ENCODE measurements around the gene IRX4.

Gene IRX4

GRCh38 chr5:1879292-1880263, 3.1 kb downstream of the IRX4 start:
- no peak overlapping the region for H3K4me3 ChIP-seq (ENCODE audit: low read depth, low read length)
- TF ChIP-seq, protein P1, sequence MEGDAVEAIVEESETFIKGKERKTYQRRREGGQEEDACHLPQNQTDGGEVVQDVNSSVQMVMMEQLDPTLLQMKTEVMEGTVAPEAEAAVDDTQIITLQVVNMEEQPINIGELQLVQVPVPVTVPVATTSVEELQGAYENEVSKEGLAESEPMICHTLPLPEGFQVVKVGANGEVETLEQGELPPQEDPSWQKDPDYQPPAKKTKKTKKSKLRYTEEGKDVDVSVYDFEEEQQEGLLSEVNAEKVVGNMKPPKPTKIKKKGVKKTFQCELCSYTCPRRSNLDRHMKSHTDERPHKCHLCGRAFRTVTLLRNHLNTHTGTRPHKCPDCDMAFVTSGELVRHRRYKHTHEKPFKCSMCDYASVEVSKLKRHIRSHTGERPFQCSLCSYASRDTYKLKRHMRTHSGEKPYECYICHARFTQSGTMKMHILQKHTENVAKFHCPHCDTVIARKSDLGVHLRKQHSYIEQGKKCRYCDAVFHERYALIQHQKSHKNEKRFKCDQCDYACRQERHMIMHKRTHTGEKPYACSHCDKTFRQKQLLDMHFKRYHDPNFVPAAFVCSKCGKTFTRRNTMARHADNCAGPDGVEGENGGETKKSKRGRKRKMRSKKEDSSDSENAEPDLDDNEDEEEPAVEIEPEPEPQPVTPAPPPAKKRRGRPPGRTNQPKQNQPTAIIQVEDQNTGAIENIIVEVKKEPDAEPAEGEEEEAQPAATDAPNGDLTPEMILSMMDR (IDR thresholded peaks at IDR 0.05; ENCODE audit: insufficient read depth, low read depth, low read length, missing control alignments) = no peak
- no peak for DNase-seq (ENCODE audit: low read depth)

DNA sequence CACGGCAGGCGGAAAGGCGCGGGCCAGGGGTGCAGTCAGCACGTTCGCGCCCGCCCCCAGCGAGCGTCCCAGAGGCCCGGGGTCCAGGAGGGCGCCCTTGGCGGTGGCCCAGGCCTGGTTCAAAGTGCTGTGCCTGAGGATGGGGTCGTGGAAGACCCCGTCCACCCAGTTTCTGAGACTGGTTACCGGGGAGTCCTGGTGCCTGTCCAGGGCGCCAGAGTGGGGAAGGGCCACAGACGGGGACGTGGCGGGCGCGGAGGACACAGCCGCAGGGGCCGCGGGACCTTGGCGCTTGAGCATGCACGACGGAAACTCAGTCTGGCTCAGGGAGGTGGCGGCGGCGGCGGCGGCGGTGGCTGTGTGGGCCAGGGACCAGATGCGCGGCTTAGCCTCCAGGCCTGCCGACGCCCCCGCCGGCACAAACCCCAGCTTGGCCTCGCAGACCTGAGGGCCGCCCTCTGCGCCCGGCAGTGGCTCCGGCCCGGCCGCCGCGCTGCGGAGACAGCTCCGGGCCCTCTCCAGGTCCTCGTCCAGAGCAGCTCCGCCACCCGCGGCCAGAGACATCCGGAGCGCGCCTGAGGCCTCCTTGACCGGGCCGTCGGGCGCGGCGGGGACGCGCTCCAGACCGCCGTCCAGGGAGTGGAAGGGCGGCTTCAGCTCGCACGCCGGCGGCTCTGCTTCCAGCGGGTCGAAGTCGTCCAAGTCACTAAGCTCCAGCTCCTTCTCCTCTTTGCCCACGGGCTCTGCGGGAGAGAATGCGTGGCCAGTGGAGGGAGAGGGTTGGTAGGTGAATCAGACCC, 4.5 kb downstream of the IRX4 start:
- no peak overlapping the region for H3K4me3 ChIP-seq (ENCODE audit: low read depth, low read length)
- no peak for DNase-seq (ENCODE audit: low read depth)
- TF ChIP-seq, protein P1 (IDR thresholded peaks at IDR 0.05; ENCODE audit: insufficient read depth, low read depth, low read length, missing control alignments) = no peak

DNA sequence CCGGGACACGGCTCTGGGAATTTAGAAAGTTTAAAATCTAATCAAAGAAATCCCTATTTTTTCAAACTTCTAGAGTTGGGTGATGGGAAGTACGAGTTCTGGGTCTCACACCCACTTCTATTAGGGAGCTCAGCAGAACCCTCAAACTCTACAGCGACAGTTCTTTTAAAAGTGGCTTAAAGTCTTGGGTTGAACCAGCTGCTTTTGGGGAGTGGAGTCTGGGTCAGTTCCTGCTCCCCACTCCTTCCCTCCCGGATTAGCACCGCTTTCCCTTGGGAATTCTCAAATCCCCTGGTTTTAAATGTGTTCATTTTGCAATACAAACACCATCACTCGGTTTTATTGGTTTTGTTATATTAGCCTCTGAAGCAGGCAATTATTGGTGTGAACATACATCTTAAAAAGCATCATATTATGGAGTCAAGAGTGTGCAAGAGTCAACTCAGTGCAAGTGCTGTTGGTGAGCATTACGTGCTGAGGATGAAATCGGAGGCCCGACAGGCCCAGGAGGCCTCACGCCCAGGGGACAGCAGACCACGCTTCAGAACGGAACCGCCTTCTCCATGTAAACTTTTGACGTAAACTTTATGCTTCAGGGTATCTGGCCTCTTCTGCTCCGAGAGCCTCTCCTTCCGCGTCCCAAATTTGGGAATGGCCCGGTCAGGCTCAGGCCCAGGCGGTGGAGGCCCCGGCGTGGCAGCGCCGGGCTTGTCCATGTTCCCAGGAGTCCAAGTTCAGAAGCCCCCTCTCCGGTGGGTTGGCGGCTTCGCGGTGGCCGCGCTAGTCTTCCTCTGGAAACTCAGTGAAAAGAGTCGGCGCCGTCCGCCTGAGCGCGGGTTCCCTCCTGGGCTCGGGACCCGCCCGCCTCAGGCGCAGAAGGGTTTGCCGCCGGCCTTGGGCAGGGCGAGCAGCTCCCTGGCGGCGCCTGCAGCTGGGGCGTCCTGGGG, 5.3 kb downstream of the IRX4 start:
- no peak overlapping the region for H3K4me3 ChIP-seq (ENCODE audit: low read depth, low read length)
- TF ChIP-seq, protein P1 (IDR thresholded peaks at IDR 0.05; ENCODE audit: insufficient read depth, low read depth, low read length, missing control alignments) = no peak
- no peak for DNase-seq (ENCODE audit: low read depth)

GRCh38 chr5:1876660-1877064, 6.1 kb downstream of the IRX4 start:
- TF ChIP-seq, protein P1 (IDR thresholded peaks at IDR 0.05; ENCODE audit: insufficient read depth, low read depth, low read length, missing control alignments) = no peak
- no peak overlapping the region for H3K4me3 ChIP-seq (ENCODE audit: low read depth, low read length)
- DNase-seq (ENCODE audit: low read depth) = no peak

DNA sequence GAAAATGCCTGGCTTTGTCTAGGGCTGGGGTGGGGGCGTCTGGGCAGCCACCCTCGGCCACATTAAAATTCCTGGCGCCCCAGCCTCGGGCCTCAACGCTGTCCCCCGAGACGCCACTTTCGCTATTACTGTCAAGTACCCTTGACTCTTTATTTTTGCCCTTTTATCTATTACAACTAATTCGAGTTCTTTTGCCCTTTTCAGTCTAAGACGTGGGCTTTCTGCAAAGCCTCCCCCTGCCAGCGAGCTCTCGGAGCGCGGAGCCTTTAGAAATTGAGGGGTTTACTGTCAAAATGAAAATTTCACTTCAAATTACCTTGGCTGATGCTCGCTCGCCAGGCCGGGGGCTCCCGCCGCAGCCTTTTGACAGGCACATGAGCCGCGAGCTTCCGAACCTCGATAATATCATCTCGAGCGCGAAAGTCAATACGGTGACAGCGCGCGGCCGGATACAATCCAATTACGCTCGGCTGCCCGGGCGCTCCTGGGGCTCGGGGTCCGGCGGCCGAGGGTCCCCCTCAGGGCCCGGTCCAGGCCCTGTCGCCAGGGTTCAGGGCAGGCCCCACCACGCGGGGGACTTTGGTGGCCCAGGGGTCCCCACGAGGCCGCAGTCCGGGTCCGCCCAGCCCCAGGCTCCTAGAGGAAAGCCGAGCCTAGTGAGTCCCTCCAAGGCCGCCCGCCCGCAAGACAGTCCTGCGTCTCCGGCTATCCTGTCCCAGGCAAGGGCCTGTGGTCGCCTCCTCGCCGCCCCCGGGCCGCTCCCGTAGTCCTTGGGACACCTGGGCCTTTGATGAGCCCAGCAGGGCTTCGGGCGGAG, 6.7 kb downstream of the IRX4 start:
- TF ChIP-seq, protein P1 (IDR thresholded peaks at IDR 0.05; ENCODE audit: insufficient read depth, low read depth, low read length, missing control alignments) = no peak
- no peak for DNase-seq (ENCODE audit: low read depth)
- no peak overlapping the region for H3K4me3 ChIP-seq (ENCODE audit: low read depth, low read length)
